AG10803 (cell line): Measurements from ENCODE around the gene GCK.

Experiments
- DNase-seq: peaks from one replicate; pipeline ENCODE4 v3.0.0; 2010; ENCODE audit warnings: low read depth
- H3K4me3 ChIP-seq: 2 replicates; pipeline ENCODE4 v1.5.1; 2011; ENCODE audit warnings: mild to moderate bottlenecking, low read length, control low read depth
- CTCF ChIP-seq: conservative IDR thresholded peaks from 2 replicates; pipeline ENCODE4 v1.5.1; 2011; ENCODE audit warnings: mild to moderate bottlenecking, low read length, control low read depth, inconsistent platforms

Gene GCK

DNA sequence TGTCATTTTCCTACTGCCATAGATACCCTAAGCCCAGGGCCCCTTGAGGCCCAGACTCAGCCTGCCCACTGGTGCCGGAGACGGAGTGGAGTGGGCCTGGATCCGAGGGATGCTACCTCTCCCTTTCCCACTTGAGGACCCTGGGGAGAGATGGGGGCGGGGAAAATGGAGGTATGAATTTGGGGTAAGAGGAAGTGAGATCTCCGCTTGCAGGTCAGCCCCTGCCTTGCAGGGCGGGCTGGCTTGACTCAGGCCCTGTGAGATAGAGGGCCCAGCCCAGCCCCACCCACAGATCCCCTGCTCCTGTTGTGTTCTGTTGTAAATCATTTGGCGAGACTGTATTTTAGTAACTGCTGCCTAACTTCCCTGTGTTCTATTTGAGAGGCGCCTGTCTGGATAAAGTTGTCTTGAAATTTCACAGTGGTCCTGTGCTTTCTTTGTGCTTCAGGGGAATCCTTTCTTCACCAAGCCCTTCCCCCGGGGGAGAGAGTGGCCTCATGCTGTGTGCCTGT, 24.7 kb upstream of the GCK start:
- no peak overlapping the region for H3K4me3 ChIP-seq
- no peak for DNase-seq
- no peak for TF ChIP-seq CTCF

DNA sequence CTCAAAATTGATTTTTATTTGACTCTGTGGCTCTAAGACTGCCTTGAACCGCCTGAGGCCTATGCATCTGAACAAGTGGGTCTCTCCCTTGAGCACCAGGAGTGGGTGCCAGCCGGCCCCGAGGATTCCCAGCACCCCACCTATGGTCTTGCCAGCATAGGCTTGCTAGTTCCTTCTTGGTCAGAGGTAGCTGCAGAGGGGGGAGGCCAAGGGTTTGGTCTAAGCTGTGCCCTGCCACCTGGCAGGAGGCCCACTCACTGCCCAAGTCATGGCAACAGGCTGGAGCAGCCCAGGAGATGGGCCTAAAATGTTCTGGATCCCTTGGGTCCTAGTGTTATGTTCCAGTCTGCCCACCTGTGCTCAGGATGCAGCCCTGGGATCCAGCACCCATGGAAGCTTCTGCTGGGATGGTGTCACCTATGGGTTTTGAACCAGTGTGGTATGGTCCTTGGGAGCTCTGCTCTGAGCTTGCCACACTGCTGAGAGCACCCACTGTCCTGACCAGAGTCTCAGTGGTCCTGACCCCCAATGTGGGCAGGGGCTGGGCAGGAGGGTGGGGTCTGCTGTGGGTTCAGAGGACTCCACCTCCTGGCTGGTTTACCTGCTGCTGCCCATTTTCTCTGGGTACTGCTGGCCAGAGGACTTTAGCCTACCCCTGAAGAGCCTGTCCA, 24.1 kb upstream of the GCK start:
- no peak for TF ChIP-seq CTCF
- DNase-seq = no peak
- H3K4me3 ChIP-seq = no peak overlapping the region

GRCh38 chr7:44212581-44213184, 23.4 kb upstream of the GCK start:
- no peak for TF ChIP-seq CTCF
- DNase-seq = no peak
- H3K4me3 ChIP-seq = no peak overlapping the region

DNA sequence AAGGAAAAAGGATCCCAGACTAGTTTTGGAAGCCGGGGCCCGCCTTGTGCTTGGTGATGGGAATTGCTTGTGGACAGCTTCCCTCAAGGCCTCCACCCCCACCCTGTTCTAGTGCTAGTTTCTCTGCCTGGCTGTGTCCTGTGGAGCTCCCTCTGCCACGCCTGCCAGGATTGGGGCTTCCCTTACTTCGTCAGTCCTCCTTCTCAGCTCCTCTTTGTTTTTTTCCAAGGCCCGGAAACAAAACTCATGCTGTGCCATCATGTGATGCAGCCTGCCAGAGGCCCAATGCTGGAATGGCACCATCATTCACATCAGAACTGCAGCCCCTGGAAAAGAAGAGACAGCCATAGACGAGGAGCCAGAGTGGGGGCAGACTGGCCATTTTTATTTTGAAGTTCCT, 22.8 kb upstream of the GCK start:
- DNase-seq = no peak
- no peak for TF ChIP-seq CTCF
- no peak overlapping the region for H3K4me3 ChIP-seq

DNA sequence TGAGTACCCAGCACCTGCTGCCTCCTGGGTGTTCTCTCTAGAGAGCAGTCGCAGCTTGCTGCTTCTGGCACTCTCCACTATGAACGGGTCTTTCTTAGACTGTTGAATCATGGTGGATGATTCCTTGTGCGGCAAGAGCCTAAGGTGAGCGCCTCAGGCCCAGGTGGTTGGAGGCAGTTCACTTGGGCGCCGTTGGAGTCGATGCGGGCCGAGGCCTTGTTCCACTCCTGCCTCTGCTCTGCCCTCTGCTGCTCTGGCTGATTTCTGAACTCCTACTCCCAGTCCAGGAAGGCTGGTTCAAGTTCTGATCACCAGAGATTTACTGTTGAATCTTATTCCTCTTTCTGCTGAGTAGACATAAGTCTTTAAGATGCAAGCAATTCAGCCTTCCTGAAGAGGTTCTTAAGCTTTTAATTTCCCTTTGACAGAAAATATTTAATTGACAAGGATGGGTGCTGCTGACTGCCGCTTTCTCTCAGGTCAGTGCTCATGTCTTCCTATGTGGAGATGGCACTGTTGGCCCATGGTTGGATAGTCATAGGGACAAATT, 22.0 kb upstream of the GCK start:
- TF ChIP-seq CTCF = no peak
- no peak overlapping the region for H3K4me3 ChIP-seq
- DNase-seq = no peak

DNA sequence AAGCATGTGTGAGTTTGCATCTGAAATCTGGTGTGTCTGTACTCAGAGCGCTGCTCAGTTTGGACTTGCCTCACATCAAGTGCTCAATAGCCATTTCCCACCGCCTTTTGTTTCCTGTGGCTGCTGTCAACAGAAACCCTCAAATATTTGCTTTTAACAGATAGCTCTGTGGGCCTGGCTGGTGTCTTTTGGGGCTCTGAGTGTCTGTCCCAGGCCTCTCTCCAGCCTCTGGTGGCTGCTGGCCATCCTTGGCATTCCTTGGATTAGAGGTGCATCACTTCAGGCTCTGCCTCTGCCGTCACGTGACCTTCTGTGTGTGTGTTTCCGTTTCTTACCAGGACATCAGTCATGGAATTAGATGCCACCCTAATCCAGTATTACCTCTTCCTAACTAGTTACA, 20.9 kb upstream of the GCK start:
- no peak for DNase-seq
- TF ChIP-seq CTCF = no peak
- H3K4me3 ChIP-seq = no peak overlapping the region

DNA sequence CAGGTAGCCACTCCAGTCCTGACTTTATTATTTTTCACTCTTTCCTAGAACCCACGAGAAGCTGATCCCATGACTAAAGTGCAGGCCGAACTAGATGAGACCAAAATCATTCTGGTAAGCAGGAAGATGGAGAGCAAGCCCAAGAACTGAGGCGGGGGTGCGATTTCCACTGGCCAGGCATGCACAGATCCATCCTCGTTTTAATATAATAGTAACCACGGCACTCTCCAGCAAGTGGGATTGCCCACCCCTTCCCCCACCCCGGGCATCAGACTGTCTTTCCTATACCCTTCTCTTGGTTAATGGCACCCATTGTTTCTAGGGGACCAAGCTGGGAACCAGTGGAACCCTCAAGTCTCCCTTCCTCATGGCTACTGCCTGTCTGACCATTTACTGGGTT, 18.8 kb upstream of the GCK start:
- no peak overlapping the region for H3K4me3 ChIP-seq
- DNase-seq = no peak
- no peak for TF ChIP-seq CTCF
